EL (cell line): ENCODE results near the gene ITPRIP.

ENCODE experiments used
- DNase-seq: peaks from one replicate; pipeline ENCODE4 v3.0.0-alpha.2; 2016

The ITPRIP gene, protein sequence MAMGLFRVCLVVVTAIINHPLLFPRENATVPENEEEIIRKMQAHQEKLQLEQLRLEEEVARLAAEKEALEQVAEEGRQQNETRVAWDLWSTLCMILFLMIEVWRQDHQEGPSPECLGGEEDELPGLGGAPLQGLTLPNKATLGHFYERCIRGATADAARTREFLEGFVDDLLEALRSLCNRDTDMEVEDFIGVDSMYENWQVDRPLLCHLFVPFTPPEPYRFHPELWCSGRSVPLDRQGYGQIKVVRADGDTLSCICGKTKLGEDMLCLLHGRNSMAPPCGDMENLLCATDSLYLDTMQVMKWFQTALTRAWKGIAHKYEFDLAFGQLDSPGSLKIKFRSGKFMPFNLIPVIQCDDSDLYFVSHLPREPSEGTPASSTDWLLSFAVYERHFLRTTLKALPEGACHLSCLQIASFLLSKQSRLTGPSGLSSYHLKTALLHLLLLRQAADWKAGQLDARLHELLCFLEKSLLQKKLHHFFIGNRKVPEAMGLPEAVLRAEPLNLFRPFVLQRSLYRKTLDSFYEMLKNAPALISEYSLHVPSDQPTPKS

DNA sequence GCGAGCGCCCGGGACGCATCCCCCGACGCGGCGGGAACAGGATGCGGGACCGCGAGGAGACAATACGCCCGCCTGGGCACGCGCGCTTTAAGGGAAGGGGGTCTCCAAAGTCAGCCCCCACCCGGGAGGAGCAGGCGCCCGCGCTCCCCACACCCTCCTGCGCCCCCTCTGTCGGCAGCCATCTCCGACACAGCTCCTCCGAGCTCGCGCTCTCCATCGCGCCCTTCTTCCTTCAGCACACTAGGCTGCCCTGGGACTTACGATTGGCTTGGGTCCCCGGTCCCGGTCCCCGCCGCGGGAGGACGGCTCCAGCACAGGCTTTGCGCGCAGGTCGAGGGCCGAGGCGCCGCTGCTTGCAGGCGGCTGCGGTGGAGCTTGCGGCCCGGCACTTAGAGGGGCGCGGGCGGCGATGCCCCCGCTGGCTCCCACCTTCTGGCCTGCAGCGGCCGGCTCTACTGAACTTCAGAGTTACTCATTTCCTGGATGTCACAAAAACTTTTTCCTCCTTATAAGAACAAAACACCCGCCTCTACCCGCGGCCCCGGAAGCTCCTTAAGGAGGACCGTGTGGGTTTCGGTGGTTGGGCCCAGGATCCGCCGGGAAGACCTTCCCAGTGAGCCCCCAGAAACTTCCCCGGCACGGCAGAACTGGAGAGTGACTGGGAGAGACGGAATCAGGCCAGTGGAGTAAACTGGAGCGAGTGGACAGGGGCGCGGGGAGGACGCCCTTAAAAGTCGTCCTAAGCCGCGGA is at the start of gene ITPRIP:
Gene ITPRIP (minus strand): TSS at position 481 of the 751 bp plus-strand sequence. CDS start 22,414 bp downstream, outside the sequence.
- peak; percentile 88 for DNase-seq

DNA sequence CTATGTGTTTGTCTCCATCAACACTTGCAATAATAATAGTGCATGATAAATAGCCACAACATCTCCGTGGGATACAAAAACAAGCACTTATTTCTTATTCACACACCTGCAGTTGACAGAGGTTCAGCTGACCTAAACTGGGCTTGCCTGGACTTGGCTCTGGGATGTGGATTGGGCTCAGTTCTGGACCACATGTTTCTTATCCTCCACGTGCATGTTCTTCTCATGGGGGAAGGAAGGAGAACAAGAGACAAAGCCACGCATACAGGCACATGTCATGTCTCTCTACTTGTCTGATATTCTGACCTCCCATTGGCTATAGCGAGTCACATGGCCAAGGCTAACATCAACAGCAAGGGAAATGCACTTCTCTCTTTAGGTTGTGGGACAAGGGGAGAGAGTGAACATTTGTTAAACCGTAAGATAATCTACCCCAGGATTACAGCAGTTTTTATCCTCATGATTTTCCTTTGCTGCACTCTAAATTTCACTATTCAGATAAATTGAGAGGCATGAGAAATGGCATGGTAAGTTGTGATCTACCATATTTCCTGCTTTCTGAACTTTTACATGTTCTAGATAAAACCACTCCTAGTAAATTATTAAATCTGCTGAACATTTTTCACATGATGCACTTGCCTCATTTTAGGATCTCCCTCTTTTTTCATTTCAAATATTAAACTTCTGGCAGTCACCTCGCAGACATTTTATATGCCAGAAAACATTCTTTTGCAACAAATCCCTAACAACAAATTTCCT is 49.0 kb upstream of the ITPRIP start:
- no peak for DNase-seq

DNA sequence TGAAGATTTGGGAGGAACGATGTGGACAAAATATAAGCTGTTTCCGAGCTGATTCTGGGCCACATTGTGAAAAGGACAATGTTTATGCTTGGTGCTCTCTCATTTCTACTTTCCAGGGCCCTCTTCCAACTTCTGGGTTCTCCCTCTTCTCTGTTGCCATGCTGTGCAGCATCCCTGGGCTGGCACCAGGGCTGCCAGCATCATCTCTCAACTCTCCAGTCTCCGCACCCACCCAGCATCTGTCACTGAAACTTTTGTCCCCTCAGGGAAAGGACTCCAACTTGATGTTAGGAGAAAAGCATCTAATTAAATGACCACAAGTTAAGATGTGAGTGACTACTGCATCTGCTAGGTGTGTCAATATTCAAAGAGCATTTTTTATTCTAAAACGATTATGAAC is 42.1 kb upstream of the ITPRIP start:
- DNase-seq, result no peak

DNA sequence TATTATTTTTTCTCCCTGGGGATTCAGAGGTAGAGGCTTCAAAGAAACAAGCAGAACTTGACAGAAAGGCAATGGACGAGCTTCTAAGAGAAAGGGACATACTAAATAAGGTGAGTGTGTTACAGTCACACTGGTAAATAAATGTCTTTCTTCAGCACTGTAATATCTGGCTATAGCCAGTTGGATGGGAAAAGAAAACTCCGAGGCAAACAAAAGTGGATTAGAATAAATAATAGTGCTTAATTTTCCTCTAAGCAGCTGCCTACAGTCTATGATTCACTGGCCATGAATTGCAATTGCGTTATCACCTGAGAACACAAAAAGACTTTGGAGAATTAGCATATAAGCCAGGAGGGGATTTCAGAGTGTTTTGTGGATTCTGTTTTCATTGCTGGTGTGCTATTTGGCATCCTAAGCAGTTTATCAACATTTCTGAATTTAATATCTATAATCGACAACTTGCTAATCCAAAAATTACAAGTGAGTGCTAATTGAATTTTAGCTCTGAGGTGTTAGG is 38.6 kb upstream of the ITPRIP start:
- no peak for DNase-seq

DNA sequence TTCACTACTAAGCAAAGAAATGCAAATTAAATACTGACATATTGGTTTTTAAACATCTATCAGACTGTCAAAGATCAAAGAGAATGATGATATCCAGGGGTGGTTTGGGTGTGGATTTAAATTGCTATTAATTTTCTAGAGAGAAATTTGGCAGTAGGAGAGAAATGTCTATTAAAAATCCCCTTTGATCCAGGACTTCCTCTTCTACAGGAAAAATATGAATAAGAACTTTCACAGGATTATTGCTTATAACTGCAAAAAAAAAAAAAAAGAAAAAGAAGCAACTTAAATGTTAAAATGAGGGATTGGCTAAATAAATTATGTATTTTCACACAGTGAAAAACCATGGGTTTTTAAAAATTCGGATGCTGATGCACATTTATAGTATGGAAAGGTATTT is 36.3 kb upstream of the ITPRIP start:
- DNase-seq, result no peak

DNA sequence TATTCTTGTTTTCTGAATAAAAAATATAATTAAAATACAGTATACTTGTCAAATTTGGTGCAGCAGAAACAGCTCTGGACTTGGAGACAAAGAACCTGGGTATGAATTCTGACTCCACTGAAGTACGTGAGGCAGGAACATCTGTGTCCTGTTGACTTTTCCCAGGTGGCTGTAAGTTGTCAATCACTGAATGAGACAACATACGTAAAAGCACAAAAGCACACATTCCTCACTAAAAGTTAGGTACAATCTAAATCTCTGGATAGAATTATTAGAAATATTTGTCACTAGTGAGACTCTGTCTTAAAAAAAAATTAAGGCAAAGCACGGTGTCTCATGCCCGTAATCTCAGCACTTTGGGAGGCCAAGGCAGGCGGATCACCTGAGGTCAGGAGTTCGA is 33.5 kb upstream of the ITPRIP start:
- no peak for DNase-seq

DNA sequence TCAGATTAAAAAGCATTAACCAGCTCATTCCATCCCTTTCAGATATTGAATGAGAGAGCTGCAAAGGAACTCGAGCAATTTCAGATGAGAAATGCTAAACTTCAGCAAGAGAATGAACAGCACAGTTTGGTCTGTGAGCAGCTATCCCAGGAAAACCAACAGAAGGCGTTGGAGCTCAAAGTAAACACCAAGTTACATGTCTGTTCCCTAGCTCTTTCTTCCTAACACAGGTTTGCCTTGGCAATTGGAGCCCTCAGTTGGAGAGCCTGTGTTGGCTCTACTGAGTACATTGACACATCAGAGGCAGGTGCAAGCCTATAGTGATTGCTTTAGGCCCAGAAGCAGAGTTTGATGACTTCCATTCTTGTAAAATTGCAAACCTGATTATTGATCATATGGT is 30.1 kb upstream of the ITPRIP start:
- DNase-seq, result no peak

DNA sequence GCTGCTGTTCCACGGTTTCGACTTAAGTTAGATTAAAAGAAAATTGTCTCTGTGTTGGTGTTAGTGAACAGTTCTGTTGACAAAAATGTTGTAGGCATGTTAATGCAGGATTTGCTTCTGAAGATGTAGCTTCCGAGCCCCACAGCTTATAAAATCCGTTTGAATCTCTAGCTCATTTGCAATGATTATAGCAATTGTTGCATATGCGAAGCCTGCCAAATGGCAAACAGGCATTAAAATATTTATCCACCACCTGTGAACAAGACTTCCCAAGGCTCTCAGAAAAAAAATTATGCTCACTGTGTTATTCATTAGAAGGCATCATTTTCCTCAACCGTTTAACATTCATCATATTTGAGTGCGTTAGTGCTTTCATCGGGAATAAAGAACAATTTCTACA is 29.6 kb upstream of the ITPRIP start:
- DNase-seq, result no peak

DNA sequence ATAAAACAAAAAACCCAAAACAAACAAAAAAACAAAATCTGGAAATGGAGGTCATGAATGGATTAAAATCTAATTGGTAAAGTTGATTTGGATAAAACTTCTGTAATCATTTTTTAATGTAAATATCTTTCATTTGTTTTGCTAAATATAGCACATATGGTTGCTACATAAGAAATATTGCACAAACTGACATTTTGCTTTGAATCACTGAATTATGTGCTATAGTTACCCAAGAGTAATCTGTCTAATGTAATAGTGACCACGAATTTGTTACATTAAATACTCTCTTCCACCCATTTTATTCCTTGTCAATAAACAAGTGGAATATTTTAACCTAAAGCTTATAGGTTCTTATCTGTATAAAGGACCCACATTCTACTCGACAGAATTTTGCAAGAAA is 21.5 kb upstream of the ITPRIP start:
- no peak for DNase-seq

DNA sequence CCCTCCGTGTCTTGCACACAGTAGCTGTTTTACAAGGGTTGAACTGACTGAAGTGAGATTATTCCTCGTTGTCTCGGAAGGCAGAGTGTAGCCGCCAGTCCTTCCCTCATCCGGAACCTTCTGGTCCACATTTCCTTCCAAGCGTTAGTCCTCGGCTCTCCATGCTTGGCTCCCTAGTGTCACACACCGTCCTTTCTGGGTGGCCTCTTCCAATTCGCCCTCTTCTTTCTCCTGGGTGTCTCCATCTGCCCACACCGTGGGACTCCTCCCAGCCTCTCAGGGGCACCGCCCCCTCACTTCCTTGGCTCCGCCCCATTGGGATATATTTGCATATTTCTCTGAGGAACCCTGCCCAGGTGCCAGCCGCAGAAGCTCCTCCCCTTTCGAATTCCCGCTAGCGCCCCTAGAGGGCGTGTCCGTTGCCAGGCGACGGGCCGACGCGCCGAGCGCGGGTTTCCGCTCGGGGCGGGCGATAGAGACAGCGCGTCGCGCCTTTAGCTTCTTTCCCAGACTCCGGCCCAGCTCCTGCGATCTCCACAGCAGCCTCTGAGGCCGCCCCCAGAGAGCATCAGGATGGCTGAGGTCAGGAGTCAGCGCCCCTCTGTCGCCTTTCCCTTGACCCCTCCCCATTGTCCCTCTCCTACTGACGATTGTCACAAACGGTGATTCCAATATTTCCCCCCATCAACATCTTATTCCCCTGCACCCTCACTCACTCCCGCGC is 15.2 kb upstream of the ITPRIP start, which contains the start of gene CFAP58:
Gene CFAP58 (plus strand): TSS at position 509 of the 724 bp plus-strand sequence. CDS start 65 bp downstream, at position 574.
- DNase-seq, result peak; percentile 90

DNA sequence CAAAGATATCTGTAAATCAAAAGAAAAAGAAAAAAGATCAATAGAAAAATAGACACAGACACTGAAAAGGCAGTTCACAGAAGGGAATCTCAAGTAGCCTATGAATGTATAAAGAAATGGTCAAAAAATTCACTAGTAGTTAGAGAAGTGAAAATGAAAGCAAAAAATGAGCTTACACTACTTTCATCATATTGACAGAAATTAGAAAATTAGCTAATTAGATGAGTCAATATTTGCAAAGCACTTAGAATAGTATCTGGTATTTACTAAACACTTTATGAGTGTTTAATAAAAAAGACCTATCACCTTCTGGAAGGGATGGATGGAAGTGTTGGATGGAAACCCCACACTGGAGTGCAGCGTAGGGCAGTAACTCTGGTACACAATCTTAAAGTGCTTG is 13.7 kb upstream of the ITPRIP start:
- DNase-seq, result no peak

DNA sequence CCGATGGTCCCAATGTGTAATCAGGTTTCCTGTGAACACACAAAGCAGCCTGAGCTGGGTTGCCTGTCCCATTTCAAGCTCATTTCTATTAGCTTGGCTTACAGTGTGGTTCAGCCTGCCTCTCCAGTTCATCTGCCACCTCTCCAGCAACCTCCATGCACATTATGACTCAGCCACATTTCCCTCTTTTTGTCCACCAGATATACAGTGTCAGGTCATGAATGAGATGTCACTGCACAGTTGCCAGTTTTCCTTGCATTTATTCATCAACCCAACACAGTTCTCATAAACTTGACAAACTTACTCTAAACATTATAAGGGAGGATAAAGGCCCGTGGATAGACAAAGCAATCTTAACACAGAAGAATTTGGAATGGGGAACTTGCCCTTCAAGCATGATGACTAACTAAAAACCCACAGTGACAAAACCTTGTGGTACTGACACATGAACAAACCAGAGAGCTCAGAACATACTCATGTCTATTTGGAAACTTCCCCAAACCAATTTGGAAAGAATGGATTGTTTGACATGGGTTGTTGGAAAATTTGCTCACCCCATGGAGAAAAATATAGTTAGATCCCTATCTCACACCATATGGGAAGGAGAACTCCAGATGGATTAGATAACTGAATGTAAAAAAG is 12.9 kb upstream of the ITPRIP start:
- DNase-seq, result peak; percentile 67

DNA sequence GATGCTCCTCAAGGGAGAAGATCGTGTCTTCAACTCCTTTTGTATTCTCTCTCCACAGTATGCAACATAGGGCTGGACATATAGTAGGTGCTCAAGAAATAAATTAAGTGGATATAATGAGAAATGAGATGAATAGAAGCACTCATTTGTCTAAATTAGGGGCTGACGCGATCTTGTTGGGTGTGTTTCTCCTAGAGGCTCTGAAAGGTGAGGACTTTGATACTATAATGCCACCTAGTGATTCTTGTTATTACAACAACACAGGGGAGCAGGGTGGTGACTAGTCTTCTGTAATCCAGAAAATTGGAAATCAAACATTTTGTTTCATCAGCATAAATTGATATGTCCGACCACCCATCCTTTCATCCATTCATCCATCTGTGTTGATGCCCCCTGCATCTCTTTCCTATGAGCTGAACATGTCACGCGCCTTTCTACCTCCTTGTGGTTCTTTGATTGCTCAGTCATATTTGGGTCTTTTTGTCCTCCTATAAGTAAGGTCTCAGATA is 11.9 kb upstream of the ITPRIP start:
- DNase-seq, result peak; percentile 68

DNA sequence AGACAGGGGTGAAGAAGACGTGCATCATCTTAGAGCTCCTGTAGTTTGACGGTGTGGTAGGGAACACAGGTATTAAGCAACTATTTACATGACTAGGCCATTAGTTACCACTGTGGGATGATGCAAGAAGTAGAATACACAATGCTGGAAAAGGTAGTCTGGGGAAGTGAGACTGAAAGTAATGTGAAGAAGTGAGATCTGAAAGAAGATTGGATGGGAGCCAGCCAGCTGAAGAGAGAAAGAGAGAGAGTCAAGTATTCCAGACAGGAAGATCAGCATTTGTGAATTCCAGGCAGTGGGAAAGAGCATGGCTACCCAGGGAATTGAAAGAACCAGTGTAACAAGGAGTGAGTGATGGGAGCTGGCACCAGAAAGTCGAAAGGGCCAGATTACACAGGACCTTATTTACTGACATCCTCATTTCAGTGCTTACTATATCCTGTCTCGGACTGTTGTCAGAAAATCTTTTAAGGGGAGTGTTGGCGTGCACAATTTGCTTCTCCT is 11.4 kb upstream of the ITPRIP start:
- no peak for DNase-seq

DNA sequence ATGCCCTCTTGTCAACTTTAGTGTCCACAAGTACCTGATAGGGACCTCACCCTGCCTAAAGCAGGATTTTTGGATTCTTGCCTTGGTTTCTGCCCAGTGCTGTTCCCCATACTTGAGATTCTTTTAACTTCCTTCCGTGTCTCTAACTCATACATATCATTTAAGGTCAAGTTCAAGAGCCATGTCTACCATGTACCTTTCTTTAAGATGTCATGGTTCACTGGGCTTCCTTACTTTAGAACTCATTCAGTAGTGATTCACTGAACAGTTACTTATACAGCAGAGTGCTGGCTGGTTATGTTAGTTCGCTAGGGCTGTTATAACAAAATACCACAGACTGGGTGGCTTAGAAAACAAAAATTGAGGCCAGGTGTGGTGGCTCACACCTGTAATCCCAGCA is 10.3 kb upstream of the ITPRIP start:
- no peak for DNase-seq

DNA sequence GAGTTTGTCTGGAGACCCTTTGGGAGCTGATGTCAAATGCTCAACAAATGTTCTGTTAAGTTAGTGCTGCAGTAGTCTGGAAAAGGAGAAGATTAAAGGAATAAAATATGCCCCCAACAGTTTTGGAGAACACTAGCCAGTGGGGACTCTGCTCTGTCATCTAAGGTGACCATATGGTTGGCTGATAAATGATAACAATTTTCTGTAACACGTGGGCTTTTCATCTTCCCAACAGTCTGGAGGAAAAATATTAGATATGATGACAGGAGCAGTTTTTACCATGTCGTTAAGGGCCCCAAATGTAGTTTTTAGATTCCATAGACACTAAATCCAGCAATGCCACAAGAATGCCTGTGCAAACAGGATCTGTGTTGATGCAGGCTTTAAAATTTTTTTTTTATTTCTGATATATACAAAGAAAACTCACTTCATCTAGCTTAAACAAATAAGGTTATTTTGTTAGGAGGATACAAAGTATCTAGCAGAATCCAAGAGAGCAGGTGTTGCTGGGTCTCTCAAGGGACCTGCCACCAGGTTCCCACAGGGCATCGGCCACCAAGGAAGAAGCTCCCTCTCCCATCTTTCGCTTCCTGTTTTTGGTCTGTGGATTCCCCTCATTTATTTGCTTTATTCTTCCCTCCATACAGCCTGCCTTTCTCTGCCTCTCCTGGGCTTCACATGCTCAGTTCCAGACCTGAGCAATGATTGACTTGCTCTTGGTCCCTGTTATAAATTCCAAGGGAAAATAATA is 9.2 kb upstream of the ITPRIP start:
- DNase-seq, result no peak

DNA sequence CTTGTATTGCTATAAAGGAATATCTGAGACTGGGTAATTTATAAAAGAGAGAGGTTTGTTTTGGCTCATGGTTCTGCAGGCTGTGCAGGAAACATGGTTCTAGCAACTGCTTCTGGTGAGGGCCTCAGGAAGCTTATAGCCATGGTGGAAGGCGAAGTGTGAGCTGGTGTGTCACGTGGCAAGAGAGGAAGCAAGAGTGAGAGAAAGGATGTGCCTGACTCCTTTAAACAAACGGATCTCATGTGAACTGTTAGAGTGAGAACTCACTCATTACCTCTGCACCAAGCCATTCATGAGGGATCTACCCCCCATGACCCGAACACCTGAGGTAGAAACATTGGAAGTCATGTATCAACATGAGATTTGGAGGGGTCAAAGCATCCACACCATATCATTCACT is 7.7 kb upstream of the ITPRIP start:
- no peak for DNase-seq

DNA sequence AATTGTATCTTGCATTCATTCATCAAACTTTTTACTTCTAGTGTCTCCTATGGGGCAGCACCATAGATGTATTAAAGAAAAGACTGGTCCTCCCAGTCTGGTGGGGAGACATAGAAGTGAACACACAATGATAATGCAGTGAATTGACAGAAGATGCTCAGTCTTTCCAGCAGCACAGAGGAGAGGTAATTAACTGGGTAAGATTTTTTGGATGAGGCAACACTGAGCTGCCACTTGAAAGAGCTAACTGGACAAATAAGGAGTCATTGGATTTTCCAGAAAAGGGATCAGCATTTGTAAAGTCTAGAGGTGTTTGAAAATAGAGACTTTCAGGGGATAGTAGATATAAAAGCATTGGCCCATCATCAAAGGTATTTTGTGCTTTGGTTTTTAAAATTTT is 7.2 kb upstream of the ITPRIP start:
- DNase-seq, result no peak

DNA sequence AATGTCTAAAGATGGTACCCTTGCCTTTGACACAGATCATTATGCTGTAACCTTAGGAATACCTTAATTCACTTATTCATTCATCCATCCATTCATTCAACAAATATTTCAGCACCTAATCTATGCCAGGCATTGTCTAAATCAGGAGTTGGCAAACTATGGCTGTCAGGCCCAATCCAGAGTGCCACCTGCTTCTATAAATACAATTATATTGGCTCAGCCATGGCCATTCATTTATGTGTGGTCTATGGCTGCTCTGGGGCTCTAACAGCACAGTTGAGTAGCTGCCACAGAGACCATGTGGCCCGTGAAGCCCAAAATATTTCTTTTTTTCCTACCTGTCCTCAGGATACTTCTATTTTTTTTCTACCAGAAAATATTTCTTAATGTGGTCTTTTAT is 6.0 kb upstream of the ITPRIP start:
- DNase-seq, result no peak

DNA sequence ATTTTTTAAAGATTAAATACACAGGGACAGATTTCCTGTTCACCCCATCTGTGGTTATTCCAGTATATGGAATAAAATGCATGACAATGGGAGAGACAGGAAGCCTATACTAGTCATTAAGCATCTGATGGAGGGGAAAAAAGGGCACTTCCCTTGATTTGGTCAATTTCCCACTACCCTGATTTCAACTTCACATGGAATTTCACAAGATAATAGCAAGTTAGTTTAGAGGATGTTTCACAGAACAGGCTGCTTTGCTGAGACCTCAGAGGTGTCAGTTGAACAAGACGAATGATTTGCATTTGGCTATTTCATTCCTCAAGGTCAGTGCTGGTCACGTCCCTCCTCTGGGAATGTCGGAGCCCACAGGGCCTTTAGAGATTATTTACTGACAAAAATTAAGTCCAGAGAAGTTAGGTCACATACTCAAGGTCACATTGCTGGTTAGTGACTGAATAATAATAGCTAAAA is 4.7 kb upstream of the ITPRIP start:
- DNase-seq, result peak; percentile 52
